Chondrocyte (in vitro differentiated cells): ENCODE data around the gene CCDC59. TPM values are rescaled to one million over a fixed set of nuclear protein-coding genes. Genes with fewer than 3 reads are reported as not detected.

Experiments
- DNase-seq: peaks from one replicate; pipeline ENCODE4 v3.0.0; 2021; ENCODE audit warnings: mixed read lengths, low spot score
- H3K27ac Mint-ChIP-seq: one replicate; pipeline ENCODE4 v1.8.0; 2021; ENCODE audit warnings: mild to moderate bottlenecking, moderate library complexity, mixed read lengths; ENCODE audit not compliant: unreplicated experiment
- H3K27me3 Mint-ChIP-seq: 2 replicates; pipeline ENCODE4 v1.8.0; 2021; ENCODE audit warnings: low read depth, mixed read lengths
- H3K36me3 Mint-ChIP-seq: 2 replicates; pipeline ENCODE4 v1.8.0; 2021; ENCODE audit warnings: low read depth, mixed read lengths
- H3K4me1 Mint-ChIP-seq: 2 replicates; pipeline ENCODE4 v1.8.0; 2021; ENCODE audit warnings: low read depth, mild to moderate bottlenecking, mixed read lengths
- H3K4me3 Mint-ChIP-seq: one replicate; pipeline ENCODE4 v1.8.0; 2021; ENCODE audit warnings: mild to moderate bottlenecking, moderate library complexity, mixed read lengths; ENCODE audit not compliant: unreplicated experiment
- H3K9me3 Mint-ChIP-seq: 2 replicates; pipeline ENCODE4 v1.8.0; 2021; ENCODE audit warnings: low read depth, mixed read lengths
- CTCF ChIP-seq: fragments of 200-600 bp; sonication (generic); IDR thresholded peaks from 2 replicates; pipeline ENCODE4 v1.5.0; 2021; ENCODE audit warnings: antibody characterized with exemption, mild to moderate bottlenecking, moderate library complexity
- total RNA-seq: library from RNA; stranded (reverse); gene quantifications from 3 replicates; pipeline ENCODE4 v1.2.1, GENCODE V29; 2021

The CCDC59 gene
- total RNA-seq, 1 donor from 2014 or later = 27.9 TPM

- no peak for DNase-seq
- Mint-ChIP-seq H3K27ac (no peak overlapping the region), H3K4me3 (no peak overlapping the region), H3K27me3 (no peaks in the 10 kb centered on the region), H3K36me3 (no peaks in the 10 kb centered on the region), H3K4me1 (no peaks in the 10 kb centered on the region), H3K9me3 (no peaks in the 10 kb centered on the region)
- TF ChIP-seq CTCF = peak; percentile 80
These were observed 25.9 kb upstream of the CCDC59 start for GRCh38 chr12:82383930-82384552.

GRCh38 chr12:82378997-82379396 lies 20.8 kb upstream of the CCDC59 start:
- TF ChIP-seq CTCF = no peak
- Mint-ChIP-seq H3K4me1 (no peaks in the 10 kb centered on the region), H3K36me3 (peaks cover 2% of the 10 kb centered on the region), H3K27me3 (no peaks in the 10 kb centered on the region), H3K4me3 (no peak overlapping the region), H3K9me3 (peaks cover 9% of the 10 kb centered on the region), H3K27ac (no peak overlapping the region)
- DNase-seq = no peak

GRCh38 chr12:82375201-82375600 lies 17.0 kb upstream of the CCDC59 start:
- H3K27ac Mint-ChIP-seq = no peak overlapping the region
- H3K4me1 Mint-ChIP-seq = no peaks in the 10 kb centered on the region
- peaks cover 7% of the 10 kb centered on the region for H3K36me3 Mint-ChIP-seq
- H3K4me3 Mint-ChIP-seq = no peak overlapping the region
- no peaks in the 10 kb centered on the region for H3K27me3 Mint-ChIP-seq
- no peak for TF ChIP-seq CTCF
- peaks cover 16% of the 10 kb centered on the region for H3K9me3 Mint-ChIP-seq
- DNase-seq = no peak

- DNase-seq = no peak
- Mint-ChIP-seq H3K9me3 (peaks cover 2% of the 10 kb centered on the region), H3K36me3 (no peaks in the 10 kb centered on the region), H3K27ac (no peak overlapping the region), H3K4me1 (peaks cover 6% of the 10 kb centered on the region), H3K27me3 (no peaks in the 10 kb centered on the region), H3K4me3 (no peak overlapping the region)
- TF ChIP-seq CTCF = no peak
These were observed 8.0 kb upstream of the CCDC59 start for GRCh38 chr12:82366197-82366596.

GRCh38 chr12:82363990-82364389 lies 5.8 kb upstream of the CCDC59 start:
- TF ChIP-seq CTCF = no peak
- no peaks in the 10 kb centered on the region for H3K9me3 Mint-ChIP-seq
- H3K36me3 Mint-ChIP-seq = peaks cover 1% of the 10 kb centered on the region
- no peak overlapping the region for H3K4me3 Mint-ChIP-seq
- no peak overlapping the region for H3K27ac Mint-ChIP-seq
- H3K4me1 Mint-ChIP-seq = peaks cover 19% of the 10 kb centered on the region
- H3K27me3 Mint-ChIP-seq = no peaks in the 10 kb centered on the region
- no peak for DNase-seq
